Loucy (cell line): ENCODE data around the gene ZBTB12.

Experiments used
- H2AFZ ChIP-seq: fragments of 200-600 bp; sonication (generic); 2 replicates; pipeline ENCODE4 v1.6.0; 2016; ENCODE audit warnings: antibody characterized with exemption, mild to moderate bottlenecking, low read length, moderate library complexity
- H3F3A ChIP-seq: fragments of 200-600 bp; 2 replicates; pipeline ENCODE4 v1.6.0; 2016; ENCODE audit warnings: antibody characterized with exemption, low read depth, mild to moderate bottlenecking
- H3K27me3 ChIP-seq: fragments of 200-600 bp; sonication (generic); 2 replicates; pipeline ENCODE4 v1.6.1; 2014; ENCODE audit warnings: low read length, mild to moderate bottlenecking; ENCODE audit not compliant: insufficient read depth, poor library complexity, severe bottlenecking
- H3K36me3 ChIP-seq: fragments of 200-600 bp; sonication (generic); 2 replicates; pipeline ENCODE4 v1.6.1; 2016; ENCODE audit warnings: low read length; ENCODE audit not compliant: insufficient read depth
- H3K4me1 ChIP-seq: fragments of 200-600 bp; sonication (generic); 2 replicates; pipeline ENCODE4 v1.5.1; 2014; ENCODE audit warnings: low read length, mild to moderate bottlenecking; ENCODE audit not compliant: insufficient read depth, poor library complexity, severe bottlenecking
- H3K4me2 ChIP-seq: fragments of 200-600 bp; sonication (generic); 2 replicates; pipeline ENCODE4 v1.6.0; 2014; ENCODE audit warnings: antibody characterized with exemption, low read length, low read depth, mild to moderate bottlenecking; ENCODE audit not compliant: poor library complexity, severe bottlenecking
- H3K4me3 ChIP-seq: fragments of 200-600 bp; sonication (generic); 2 replicates; pipeline ENCODE4 v1.5.1; 2014; ENCODE audit warnings: low read length, mild to moderate bottlenecking, mixed read lengths; ENCODE audit not compliant: poor library complexity, severe bottlenecking
- H3K79me2 ChIP-seq: fragments of 200-600 bp; sonication (generic); 2 replicates; pipeline ENCODE4 v1.6.1; 2014; ENCODE audit warnings: low read length; ENCODE audit not compliant: insufficient read depth
- H3K9ac ChIP-seq: fragments of 200-600 bp; sonication (generic); 2 replicates; pipeline ENCODE4 v1.6.0; 2014; ENCODE audit warnings: mild to moderate bottlenecking, low read depth, low read length, moderate library complexity; ENCODE audit not compliant: poor library complexity, severe bottlenecking
- H3K9me2 ChIP-seq: fragments of 200-600 bp; sonication (generic); replicated peaks from 2 replicates; pipeline ENCODE4 v1.6.1; 2016; ENCODE audit warnings: low read depth, low read length, mixed read lengths
- H3K9me3 ChIP-seq: fragments of 200-600 bp; sonication (generic); 2 replicates; pipeline ENCODE4 v1.6.1; 2014; ENCODE audit warnings: mild to moderate bottlenecking, antibody characterized with exemption, low read length, low read depth; ENCODE audit not compliant: insufficient read depth
- H4K20me1 ChIP-seq: fragments of 200-600 bp; sonication (generic); 2 replicates; pipeline ENCODE4 v1.6.0; 2014; ENCODE audit warnings: antibody characterized with exemption, low read length, mild to moderate bottlenecking; ENCODE audit not compliant: insufficient read depth, poor library complexity, severe bottlenecking
- EZH2phosphoT487 ChIP-seq: fragments of 200-600 bp; IDR thresholded peaks from 2 replicates; pipeline ENCODE4 v1.6.1; 2018; ENCODE audit warnings: antibody characterized with exemption, mild to moderate bottlenecking, moderate library complexity, borderline replicate concordance
- TF ChIP-seq, protein P1 (sequence below): fragments of 200-600 bp; sonication (generic); conservative IDR thresholded peaks from 2 replicates; pipeline ENCODE4 v1.5.1; 2014; ENCODE audit warnings: mild to moderate bottlenecking, antibody characterized with exemption, low read length

Gene ZBTB12

DNA sequence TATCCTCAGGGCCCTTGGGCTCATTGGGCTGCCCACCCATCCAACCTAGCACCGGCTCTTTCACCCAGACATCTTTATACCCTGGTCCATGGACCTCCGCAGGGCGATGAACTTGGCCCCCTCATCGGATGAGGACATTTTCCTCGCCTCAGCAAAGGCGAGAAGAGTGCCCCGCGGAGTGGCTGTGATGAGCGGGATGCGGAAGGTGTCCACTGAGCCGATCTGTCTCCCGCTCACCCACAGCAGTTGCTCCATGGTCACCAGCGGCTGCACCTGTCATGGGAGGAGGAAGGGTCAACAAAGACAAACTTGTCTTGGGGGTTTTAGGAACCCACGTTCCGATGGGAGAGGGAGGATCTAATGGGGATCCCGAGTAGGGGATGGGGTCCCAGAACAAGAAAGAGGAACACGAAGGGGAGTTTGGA, 40.0 kb downstream of the ZBTB12 start:
- no peak overlapping the region for H2AFZ ChIP-seq

DNA sequence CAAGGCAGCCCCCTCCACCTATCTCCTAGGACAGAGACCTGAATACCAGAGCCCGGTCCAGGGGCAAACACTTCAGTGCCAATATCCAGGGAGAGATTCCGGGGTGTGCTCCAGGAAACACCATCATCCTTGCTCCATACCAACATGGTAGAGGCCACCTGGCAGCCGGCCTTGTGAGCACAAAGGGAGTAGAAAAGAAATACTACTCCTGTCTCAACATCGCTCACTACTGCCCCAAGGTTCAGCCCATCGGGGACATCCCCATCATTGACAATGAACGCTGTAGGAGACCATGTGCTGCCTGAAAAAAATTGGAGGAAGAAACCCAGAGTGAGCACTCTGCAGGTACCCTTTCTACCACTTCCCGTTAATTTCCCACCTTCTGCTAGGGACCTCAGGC, 40.7 kb downstream of the ZBTB12 start:
- Histone ChIP-seq H3K79me2 (peaks cover 15% of the 10 kb centered on the region), H3K36me3 (no peaks in the 10 kb centered on the region), H3K9me3 (no peaks in the 10 kb centered on the region), H4K20me1 (no peaks in the 10 kb centered on the region), H3K27me3 (no peaks in the 10 kb centered on the region), H3K4me1 (peaks cover 21% of the 10 kb centered on the region), H3K9me2 (no peaks in the 10 kb centered on the region), H3F3A (no peaks in the 10 kb centered on the region), H3K9ac (no peak overlapping the region), H3K4me2 (no peak overlapping the region), H3K4me3 (peak overlapping the region; percentile 16), H2AFZ (no peak overlapping the region)
- TF ChIP-seq EZH2phosphoT487, result no peak
- TF ChIP-seq, protein P1, sequence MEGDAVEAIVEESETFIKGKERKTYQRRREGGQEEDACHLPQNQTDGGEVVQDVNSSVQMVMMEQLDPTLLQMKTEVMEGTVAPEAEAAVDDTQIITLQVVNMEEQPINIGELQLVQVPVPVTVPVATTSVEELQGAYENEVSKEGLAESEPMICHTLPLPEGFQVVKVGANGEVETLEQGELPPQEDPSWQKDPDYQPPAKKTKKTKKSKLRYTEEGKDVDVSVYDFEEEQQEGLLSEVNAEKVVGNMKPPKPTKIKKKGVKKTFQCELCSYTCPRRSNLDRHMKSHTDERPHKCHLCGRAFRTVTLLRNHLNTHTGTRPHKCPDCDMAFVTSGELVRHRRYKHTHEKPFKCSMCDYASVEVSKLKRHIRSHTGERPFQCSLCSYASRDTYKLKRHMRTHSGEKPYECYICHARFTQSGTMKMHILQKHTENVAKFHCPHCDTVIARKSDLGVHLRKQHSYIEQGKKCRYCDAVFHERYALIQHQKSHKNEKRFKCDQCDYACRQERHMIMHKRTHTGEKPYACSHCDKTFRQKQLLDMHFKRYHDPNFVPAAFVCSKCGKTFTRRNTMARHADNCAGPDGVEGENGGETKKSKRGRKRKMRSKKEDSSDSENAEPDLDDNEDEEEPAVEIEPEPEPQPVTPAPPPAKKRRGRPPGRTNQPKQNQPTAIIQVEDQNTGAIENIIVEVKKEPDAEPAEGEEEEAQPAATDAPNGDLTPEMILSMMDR, result no peak

More for the DNA sequence above, 40.0 kb downstream of the ZBTB12 start:
- Histone ChIP-seq H3K9ac (peak overlapping the region; percentile 69), H3K4me3 (peak overlapping the region; percentile 96), H4K20me1 (no peaks in the 10 kb centered on the region), H3K9me3 (no peaks in the 10 kb centered on the region), H3K4me2 (peak overlapping the region; percentile 93), H3F3A (no peaks in the 10 kb centered on the region), H3K36me3 (no peaks in the 10 kb centered on the region), H3K79me2 (peaks cover 15% of the 10 kb centered on the region), H3K4me1 (peaks cover 21% of the 10 kb centered on the region), H3K9me2 (no peaks in the 10 kb centered on the region), H3K27me3 (no peaks in the 10 kb centered on the region)
- TF ChIP-seq, protein P1, result no peak
- no peak for TF ChIP-seq EZH2phosphoT487

DNA sequence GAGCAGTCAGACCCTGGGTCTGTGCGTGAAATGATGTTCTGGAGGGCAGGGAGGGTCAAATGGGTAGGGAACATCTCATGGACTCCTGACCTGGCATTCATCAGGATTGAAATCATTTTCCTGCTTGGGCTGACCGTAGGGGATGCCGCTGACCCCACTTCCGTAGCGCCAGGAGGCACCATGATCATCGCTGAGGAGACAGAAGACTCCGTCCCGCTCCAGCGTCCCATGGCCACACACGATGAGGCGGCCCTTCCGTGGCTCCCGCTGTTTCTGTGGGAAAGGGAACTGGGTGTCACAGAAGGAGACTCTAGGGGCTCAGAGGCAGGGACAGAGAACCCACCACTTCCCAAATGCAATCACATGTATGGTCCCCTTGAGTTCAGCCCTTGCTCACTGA, 41.5 kb downstream of the ZBTB12 start:
- no peaks in the 10 kb centered on the region for H3K9me3 ChIP-seq
- no peaks in the 10 kb centered on the region for H3K27me3 ChIP-seq
- no peaks in the 10 kb centered on the region for H4K20me1 ChIP-seq
- peaks cover 21% of the 10 kb centered on the region for H3K4me1 ChIP-seq
- H3K4me2 ChIP-seq, result no peak overlapping the region
- H3K9ac ChIP-seq, result no peak overlapping the region
- H3K36me3 ChIP-seq, result no peaks in the 10 kb centered on the region
- H3F3A ChIP-seq, result no peaks in the 10 kb centered on the region
- no peak overlapping the region for H3K4me3 ChIP-seq
- TF ChIP-seq, protein P1, result no peak
- no peak for TF ChIP-seq EZH2phosphoT487
- no peak overlapping the region for H2AFZ ChIP-seq
- peaks cover 15% of the 10 kb centered on the region for H3K79me2 ChIP-seq
- no peaks in the 10 kb centered on the region for H3K9me2 ChIP-seq
